ENCODE data around the gene FAR1. TPM values are rescaled to one million over a fixed set of nuclear protein-coding genes. Genes with fewer than 3 reads are reported as not detected.

Gene FAR1
- total RNA-seq, 1 experiment from 2014 or later: 44.7 TPM

DNA sequence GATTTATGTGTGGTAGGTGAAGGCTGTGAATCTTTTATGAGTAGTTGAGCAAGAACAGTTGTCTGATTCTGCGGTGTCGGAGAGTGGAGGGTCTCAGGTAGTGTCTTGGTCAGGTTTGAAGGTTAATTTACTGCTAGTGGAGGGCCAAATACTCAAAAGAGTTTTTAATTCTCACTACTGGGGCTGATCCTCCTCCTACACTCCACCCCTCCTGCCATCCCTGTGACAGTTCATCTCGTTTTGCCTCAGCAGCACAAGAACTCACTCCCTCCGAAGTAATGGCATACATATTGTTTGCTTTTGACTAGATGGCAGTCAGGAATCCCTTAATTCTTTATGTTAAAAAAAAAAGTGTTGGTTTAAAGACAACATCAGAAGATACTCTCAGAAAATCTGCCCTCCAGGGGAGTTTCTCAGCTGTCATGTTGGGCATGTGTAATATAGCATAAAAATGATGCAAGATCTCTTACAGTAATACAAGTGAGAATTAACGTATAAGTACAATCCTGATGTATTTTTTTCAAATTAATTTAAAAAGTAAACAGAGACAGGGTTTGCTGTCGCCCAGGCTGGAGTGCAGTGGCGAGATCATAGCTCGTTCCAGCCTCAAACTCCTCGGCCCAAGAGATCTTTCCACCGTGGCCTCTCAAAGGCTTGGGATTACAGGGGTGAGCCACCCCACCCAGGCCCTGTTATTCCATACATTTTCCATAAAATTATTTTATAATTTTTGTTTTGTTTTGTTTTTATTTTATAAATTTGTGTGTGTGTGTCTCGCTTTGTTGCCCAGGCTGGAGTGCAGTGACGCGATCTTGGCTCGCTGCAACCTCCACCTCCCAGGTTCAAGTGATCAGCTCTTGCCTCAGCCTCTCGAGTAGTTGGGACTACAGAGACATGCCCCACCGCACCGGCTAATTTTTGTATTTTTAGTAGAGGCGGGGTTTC is 1.3 kb downstream of the FAR1 start:
- DNase-seq (ENCODE audit: low read depth): no peak

DNA sequence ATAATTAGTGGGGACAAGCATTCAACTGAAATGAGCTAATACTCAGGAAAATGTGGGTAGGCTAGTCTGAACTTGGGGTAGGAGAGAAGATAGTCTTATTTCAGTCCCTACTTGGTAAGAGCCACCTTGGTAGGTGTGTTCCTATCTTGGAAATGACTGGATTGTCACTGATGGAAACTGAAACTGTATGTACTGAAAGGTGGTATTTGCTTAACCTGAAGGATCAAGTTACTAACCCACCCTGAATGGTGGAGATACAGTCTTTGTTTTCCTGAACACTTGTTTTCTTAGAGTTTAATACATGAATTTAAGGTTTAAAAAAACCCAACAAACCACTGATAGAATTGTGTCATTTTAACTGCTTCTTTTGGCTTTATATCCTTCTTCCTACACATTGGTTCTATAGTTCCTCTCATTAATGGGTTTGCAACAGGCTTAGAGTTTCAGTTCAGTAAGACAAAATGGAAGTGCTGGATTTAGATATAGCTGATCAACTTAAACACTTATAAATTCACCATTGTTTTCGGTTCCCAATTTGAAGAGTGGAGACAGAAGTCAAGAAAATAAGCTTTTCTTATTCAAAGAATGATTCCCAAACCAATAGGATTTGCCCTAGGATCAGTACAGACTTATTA is 4.2 kb downstream of the FAR1 start:
- DNase-seq (ENCODE audit: low read depth): no peak

DNA sequence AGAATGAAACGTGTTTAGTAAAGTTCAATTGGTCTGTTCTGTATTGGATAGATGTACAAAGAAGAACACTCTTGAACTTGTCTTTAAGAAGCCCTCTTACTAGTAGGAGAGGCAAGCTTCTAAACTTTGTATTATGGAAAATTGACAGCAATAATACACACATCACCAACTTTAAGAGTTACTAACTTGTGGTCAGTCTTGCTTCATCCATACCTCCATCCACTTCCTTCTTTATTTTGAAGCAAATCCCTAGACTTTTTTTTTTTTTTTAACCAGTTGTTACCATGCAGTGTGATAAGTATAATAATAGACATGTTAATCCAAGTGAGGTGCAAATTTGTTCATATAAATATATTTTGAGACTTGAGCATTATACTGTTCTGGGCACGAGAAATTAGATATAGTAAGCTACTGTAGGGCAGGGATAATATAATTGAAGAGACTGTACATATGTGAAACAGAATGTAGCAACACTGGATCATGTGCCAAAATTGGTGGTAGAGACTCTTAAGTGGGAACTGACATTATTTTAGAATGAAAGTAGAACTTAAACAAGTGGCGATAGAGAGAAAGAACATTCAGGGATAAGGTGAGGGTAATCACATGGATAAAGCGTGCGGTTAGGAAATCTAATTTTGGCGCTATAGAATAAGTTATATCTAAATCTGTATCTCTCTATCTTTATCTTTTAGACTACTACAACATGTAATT is 6.5 kb downstream of the FAR1 start:
- DNase-seq (ENCODE audit: low read depth): no peak

DNA sequence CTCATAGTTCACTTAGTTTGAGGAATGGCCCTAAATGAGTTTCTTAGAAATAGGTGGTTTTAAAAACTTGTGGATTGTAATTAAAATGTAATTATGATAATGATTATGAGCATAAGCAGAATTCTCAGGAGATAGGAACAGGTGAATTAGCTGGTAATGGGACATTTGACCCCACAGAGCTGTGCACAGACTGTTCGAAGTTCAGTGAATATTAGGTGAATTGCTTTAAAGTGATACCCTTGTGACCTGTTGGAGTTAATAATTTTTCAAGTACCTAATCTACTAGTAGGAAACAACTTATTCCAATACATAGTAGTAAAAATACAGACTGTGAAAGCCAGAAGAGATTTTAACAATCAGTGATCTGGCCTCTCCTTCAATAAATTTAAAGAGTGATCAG is 8.1 kb downstream of the FAR1 start:
- no peak for DNase-seq (ENCODE audit: low read depth)

DNA sequence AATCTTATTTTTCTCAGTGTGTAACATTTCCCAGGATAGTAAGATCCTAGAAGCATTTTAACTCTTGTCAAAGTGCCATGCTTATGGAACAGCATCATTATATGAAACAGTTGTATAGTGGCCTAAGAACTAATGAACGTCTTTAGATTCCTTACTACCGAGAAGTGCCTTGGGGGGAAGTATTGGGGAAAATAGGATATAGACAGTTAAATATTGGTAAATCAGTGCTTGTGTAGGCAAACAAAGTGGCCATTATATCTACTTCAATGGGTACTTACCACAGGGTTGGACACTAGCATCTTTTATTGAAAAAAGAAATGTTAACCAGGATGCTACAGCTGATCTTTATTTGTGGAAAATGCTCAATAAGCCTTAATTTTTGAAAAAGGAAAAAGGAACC is 11.3 kb downstream of the FAR1 start:
- DNase-seq (ENCODE audit: low read depth): no peak

DNA sequence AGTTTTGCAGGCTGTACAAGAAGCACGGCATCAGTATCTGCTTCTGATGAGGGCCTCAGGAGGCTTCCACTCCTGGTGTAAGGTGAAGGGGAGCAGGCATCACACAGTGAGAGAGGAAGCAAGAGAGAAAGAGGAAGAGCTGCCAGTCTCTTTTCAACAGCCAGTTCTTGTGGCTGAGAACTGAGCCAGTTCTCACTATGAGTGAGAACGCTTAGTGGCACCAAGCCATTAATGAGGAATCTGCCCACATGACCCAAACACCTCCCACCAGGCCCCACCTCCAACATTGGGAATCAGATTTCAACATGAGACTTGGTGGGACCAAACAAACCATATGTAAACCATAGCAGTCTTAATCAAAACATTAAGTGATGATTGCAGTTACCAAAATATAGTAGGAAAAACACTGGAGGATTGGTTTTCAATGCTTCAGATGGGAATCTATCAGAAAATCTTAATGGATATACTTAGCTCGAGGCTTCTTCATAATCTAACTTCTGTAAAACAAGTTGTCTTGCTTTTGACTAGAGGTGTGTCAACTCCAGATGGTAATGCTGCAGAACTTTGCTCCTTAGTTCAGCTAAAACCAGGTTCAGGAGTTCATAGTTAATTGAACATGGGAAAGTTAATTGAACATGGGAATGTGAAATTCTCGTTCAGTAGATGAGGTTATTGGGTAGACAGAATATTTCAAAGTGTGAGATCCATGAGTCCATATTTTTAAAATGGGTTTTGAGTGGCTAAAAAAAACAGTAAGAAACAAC is 12.2 kb downstream of the FAR1 start:
- no peak for DNase-seq (ENCODE audit: low read depth)

DNA sequence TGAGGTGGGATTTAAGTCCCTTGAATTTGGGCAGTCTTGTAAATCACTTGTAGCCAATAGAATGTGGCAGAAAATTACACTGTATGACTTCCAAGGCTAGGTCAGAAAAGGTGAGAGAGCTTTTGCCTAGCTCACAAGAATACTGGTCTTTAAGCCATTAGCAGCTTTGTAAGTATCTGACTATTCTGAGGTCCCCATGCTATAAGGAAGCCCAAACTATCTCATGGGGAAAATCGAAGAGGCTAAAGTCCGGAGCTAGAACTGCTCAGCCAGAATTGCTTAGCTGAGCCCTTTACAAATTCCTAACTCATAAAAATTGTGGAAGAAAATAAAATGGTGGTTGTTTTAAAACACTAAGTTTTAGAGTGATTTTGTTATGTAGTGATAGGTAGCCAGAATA is 13.0 kb downstream of the FAR1 start:
- DNase-seq (ENCODE audit: low read depth): no peak

DNA sequence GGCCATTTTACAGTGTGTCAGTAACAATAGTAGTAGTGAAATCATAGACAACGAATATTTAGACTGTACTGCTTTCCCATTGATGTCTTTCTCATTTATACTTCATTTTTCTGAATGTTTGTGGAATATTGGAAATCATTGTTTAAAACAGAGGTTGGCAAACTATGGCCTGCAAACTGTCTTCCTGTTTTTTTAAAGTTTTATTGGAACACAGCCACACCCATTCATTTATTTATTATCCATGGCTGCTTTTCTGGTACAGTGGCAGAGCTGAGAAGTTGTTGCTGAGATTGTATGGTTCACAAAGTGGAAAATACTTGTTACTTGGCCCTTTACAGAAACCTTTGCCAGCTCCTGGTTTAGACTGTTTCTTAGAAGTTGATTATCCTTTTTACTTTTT is 13.7 kb downstream of the FAR1 start:
- DNase-seq (ENCODE audit: low read depth): no peak

DNA sequence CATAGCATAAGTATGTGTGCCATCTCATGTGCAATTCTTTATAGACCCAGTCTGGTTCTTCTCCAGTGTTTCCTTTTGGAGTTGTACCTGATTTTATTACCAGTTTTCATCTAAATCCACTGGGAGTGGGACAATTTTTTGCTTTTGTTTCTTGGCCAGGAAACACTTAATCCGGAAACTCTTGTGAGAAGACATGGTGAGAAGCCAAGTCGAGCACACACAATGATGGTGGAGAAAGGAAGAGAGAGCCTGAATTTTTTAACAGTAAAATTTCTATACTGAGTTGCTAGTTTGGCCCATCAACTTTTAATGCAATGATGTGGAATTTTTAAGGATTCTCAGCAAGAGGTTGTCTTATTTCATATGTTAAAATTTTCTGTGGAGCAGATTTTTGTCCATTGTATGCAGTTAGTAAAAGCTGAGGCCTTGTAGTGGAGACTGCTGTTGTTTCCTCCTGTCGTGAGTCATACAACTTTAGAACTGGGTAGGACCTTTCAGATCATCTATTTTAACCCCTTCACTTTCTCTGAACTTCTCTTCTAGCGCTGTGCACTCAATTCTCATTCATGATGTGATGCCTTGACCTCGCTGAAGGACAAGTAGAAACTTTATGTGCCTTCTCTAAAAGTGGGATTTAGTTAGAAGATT is 17.1 kb downstream of the FAR1 start:
- no peak for DNase-seq (ENCODE audit: low read depth)

DNA sequence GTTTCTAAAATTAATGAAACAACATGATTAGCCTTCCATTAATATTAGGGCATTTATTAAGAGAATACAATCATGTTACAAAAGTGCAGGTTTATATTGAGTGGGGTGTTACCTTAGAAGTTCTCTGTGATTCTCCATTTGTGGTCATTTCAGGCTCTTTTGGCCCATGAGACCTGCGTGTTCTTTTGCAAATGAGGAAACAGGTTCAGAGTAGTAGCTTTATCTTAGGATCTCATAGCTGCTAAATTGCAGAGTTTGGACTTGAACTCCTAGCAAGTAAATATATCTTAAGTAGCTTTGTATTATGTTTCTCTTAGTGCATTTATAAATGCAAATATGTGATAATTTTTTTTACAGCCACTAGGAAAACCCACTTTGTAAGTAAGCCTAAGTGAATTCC is 18.3 kb downstream of the FAR1 start:
- no peak for DNase-seq (ENCODE audit: low read depth)

DNA sequence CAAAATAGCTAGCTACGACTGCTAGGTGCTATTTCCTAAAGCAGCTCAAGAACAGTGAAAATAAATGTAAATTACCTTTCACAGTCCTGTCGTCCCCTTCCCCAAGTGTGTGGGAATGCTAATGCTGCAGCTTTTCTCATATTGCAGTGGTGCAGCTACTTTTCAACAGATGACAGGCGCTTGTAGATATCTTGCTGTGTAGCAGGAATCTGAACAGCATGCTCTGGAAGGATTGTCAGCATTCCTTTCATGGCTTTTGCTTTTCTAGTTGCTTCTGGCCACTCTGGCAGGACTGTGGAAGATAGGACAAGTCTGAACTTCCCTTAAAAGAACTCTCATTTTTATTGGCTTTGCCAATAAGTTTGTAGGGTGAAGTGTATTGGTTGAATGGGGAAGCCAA is 18.8 kb downstream of the FAR1 start:
- DNase-seq (ENCODE audit: low read depth): no peak

DNA sequence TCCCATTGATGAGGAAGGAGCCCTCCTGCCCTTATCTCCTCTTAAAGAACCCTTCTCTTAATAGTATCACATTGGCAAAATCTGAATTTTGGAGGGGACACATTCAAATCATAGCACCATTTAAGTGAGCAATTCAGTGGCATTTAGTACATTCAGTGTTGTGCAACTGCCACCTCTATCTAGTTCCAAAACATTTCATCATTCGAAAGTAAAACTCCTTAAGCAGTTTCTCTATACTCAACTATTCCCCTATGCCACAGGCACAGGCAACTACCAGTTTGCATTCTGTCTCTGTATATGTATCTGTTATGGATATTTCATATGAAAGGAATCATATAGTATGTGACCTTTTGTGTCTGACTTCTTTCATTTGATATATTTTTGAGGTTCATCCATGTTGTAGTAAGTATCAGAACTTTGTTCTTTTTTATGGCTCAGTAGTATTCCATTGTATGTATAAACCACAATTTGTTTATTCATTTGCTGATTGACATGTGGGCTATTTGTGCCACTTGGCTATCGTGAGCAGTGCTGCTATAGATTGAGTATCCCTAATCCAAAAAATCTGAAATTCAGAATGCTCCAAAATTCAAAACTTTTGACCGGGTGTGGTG is 22.9 kb downstream of the FAR1 start:
- DNase-seq (ENCODE audit: low read depth): no peak

DNA sequence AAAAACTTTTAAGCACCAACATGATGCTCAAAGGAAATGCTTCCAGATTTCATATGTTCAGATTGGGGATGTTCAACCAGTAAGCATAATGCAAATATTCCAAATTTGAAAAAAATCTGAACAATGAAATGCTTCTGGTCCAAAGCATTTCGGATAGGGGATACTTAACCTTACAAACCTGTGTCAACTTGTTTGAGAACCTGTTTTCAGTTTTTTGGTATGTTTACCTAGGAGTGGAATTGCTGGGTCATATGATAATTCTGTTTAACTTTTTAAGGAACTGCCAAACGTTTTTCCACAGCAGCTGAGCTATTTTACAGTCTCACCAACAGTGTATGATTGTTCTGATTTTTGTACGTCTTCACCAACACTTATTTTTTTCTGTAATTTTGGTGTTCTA is 23.7 kb downstream of the FAR1 start:
- no peak for DNase-seq (ENCODE audit: low read depth)

DNA sequence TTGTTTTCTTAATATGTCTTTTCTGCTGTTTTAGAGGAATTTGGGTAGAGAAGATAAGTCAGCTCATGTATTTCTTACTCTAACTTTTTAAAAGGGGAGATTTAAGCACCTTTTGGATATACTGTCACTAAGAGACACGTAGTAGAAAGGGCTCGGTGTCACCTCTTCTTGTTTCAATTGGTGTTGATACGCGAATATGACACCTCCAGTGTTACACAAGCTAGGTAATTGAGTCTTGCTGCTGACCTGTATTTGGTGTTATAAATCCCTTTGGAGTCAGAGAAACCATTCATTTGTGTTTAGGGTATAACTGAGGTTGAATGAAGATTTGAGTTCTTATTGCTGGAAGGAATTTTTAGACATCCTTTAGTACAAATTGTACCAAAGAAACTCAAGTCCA is 25.6 kb downstream of the FAR1 start:
- no peak for DNase-seq (ENCODE audit: low read depth)

DNA sequence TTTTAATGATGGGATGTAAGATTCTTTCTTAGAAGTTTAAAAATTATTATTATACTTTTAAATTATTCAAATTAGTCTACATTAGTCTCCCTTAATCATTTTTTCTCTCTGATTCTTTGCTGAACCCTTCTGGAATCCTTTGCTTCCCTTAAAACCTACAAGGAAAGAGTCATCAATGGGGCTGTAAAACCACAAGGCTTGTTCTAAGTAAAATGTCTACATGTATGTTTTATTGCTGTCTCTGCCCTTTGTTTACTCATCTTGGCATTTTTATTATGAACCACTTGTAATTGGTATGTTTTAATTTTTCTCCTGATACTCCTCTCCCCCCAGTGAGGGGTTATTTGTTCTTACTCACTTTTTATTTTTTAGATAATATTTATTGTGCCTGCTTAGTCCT is 27.4 kb downstream of the FAR1 start:
- DNase-seq (ENCODE audit: low read depth): no peak

DNA sequence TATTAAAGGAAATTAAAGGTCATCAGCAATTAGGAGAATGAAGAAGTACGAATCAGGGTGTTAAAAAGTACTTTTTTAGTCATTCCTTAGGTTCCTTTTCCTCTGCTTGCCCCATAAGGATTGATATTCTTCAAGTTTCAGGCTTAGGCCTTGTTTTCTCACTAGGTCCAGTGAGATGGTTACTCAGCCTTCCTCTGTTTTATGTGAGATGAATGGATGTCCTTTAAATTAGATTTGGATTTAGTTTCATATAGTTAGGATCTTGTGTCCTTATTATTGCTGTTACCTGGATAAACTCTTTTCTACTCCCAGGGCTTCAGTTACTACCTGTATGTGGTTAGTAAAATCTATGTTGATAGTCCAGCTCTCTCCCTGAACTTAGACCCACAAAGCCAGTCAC is 29.2 kb downstream of the FAR1 start:
- no peak for DNase-seq (ENCODE audit: low read depth)

DNA sequence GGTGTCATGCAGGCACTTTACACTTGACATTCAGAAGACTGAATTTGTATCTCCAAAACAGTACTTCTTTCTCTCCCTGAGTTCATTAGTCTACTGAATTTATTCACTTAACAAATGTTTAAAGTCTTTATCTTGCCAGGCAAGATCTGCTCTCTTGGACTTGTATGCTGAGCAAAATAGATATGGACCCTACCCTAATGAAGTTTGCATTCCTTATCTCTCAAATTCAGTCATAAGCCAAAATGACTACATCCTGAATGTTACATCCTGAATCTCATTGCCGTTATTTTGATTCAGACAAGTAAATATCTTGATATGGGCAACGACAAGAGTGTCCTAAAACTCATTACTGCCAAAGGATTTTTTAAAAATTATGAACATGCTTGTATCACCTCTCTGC is 29.7 kb downstream of the FAR1 start:
- no peak for DNase-seq (ENCODE audit: low read depth)

DNA sequence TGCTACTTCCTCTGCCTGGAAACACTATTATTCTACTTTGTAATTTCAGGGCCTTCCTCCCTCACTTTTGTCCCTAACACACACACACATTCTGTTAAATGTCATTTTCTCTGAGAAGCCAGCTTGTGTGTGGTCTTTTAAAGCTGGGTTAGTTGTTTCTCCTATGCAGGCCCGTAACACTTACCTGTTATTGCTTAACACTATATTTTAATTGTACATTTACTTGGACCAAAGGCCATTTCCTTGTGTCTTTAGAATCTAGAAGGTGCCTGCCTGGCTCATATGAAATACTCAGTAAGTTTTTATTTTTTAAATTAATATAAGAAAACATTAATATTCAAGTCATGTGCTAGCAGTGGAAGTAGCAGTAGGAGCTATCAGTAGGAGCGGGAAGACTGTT is 30.6 kb downstream of the FAR1 start:
- no peak for DNase-seq (ENCODE audit: low read depth)

DNA sequence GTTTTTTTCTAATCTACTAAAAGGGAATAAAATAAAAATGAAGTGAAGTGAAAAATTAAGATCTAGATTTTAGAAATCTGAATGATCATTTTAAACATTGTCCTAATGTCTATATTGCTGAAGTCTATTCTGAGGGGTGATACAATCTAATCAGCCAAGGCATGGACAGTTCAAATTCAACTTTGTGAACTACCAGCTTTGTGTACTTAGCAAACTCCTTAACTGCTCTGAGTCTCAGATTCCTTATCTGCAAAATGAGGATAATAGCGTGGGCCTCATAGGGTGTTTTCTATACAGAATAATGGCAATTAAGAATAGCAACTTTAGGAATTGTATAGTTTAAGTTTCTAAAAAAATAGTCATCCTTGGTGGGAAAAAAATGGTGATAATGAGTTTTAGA is 31.4 kb downstream of the FAR1 start:
- DNase-seq (ENCODE audit: low read depth): no peak

DNA sequence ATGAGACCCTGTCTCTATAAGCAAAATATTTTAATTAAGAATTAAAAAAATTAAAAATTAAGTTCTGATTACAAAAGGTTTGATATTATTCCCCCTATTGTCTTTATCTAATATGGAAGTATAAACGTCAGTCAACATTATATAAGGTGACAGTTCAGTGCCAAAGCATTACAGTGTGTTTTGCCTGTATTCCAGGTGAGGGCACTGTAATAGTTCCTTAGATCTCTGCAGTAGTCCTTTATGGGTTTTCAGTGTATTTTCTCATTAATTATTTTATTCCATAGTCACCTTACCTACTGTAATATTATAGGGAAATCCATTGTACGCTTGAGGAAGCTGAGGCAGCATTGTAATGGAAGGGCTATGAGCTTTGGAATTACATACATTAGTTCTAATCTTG is 33.0 kb downstream of the FAR1 start:
- no peak for DNase-seq (ENCODE audit: low read depth)

DNA sequence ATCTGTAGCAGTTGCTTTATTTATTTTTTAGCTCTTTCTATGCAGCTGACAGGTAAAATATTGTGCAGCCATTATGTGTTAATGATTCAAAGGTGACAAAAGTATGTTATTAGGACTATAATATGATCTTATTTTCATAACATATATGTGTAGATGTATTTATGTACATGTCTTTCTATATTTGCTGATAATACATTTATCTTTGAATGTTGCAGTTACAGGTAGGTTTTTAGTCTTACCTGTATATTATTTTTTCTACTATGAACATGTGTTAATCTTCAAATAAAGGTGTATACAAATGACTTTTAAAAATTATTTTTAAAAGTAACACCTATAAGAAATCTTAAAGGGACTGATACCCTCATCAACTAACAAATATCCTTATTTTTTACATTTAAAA is 33.6 kb downstream of the FAR1 start:
- no peak for DNase-seq (ENCODE audit: low read depth)
